Dedifferentiated amniotic fluid mesenchymal stem cell (primary cell): Measurements from ENCODE around the gene HOXA9.

ENCODE experiments used
- DNase-seq: peaks from one replicate; pipeline ENCODE4 v3.0.0-alpha.2; 2016; ENCODE audit errors: extremely low spot score

HOXA9 gene

DNA sequence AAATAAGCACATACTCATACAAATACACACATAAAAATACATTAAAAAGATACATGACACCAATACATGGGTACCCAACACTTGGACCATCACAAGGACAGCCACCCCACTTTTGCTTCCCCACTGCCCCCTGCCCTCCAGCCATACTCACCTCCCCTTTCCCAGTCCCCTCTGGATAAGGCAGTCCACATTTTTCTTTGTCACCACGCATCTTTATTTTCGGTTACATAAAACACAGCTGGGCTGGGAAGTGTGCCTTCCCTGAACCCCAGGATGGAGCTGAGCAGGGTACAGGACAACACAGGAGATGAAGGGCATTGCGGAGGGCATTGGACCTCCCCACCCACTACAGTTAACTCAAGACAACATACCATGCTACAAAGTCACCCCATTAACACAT is 11.8 kb downstream of the HOXA9 start:
- no peak for DNase-seq

DNA sequence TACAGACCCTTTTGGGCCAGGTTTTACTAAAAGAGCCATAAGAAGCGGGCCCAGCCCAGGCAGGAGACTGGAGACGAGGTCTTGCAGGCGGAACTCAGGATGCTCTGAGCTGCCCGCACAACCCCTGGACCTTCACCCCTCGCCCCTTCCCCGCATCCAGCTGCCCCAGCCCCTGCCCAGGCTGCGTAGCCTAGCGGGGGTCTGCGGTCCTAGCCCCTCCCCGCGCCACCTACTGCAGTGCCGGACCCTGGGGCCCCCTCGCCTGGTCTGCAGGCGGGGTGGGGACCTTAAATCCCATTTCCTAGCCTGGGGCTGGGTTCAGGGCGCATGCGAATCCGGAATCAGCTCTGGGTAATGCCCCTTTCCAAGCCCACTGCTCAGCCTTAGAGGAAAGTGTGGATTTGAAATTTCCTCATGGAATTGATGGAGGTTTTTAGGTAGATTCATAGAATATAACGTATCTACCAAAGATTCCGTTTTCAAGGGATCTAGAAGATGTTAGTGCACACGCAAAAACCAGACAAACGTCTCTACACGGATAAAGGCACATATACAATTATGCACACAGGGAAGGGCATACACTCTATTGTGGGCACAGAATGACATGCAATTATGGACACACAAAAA is 12.4 kb downstream of the HOXA9 start:
- DNase-seq = no peak

DNA sequence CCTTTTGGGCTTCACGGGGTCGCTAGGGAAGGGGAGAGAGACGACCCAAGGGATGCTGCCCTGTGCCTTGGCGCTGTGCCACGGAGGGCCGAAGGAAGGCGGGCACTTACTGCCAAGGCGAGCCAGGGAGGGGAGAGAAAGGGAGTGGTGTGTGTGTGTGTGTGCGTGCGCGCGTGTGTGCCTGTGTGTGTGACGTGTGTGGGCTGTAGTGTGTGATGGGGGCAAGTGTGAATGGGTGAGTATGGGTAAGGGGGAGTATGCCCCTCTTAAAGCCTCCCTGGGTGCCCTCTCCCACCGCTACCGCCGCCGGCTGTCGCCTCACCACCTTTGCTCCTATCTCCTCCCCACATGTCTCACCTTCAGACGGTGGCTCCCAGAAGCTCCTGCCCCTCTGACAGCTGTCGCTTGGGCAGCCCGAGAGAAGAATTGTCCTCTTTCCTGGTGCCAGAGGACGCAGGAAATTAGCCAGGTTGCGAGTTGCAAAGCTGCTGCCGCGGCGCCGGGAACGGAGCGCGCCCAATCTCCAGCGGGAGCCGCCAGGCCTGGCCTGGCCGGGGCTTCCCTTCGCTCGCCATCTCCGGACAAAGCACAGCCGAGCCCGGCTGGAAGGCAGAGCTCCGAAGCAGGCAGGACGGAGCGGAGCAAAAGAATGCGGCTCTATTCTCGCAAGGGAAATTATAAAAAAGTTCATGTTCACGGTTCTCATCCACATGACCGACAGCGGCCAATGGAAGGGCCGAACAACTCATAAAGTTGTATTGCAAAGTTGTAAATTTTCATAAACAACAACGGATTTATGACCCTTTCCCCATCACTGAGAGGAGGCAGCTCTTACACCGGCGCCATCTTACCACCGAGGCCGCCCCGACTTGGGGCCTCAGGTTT is 13.2 kb downstream of the HOXA9 start, which contains the start of gene HOXA3:
TSS of gene HOXA3 (minus strand) at position 653 of the 885 bp plus-strand sequence. CDS start 41,943 bp downstream, outside the sequence.
- no peak for DNase-seq

DNA sequence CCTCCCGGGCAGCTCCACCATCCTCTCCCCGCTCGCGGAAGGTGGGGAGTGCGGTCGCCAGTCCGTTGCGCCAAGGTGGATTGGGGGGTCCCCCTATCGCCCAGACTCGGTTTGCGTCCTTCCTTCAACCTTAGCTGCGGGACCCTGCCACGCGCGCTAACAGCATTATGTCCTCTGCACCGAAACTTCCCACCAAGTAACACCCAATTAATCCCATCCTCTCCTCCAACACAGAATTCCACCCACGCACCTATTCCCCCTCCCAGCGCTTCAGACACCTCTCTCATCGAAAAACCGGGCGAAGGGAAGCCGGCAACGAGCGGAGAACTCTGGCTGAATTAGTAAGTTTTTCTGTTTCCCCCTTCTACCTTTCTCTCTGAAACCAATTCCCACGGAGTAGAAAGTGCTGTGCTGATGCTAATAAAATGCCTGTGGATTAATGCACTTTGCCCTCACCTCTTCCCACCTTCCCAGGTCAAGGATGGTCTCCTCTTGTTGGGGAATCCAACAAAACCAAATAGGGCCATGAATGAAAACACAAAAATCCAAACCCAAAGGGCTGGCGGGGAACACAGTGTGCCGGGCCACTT is 13.9 kb downstream of the HOXA9 start:
- DNase-seq = no peak

DNA sequence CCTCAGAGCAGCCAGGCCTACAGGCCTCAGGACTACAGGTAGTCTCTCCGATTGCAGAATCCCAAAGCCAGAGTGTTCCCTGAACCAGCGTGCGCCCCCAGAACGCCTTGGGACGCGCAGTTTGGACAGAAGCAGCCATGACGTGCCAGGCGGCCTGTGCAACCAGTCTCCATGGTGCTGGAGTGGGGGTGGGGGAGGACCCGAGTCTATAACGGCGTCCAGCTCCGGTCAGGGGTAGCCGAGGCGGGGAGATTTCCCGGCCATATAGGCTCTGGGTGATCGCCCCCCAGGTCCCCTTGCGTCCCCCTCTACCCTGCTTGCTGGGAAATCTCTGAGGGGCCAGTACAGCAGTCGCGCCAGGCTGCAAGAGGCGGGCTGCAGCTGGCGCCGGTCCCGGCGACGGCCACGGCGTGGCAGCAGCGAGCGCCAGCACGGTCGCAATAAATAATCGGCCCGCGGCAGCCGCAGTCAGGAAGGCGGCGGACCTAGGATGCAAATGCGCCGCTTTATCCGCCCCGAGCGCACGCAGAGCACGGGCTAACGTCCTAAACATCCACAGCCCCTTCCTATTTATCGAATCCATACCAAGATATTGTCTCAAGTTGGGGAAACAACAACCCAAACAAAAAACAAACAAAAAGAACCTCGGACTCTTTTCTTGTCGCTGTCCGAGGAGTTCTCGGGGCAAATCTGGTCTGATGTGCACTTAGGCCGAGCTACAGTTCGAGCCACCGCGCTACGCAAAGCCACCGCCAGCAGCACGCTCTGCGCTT is 14.6 kb downstream of the HOXA9 start:
- DNase-seq = peak; percentile 48

DNA sequence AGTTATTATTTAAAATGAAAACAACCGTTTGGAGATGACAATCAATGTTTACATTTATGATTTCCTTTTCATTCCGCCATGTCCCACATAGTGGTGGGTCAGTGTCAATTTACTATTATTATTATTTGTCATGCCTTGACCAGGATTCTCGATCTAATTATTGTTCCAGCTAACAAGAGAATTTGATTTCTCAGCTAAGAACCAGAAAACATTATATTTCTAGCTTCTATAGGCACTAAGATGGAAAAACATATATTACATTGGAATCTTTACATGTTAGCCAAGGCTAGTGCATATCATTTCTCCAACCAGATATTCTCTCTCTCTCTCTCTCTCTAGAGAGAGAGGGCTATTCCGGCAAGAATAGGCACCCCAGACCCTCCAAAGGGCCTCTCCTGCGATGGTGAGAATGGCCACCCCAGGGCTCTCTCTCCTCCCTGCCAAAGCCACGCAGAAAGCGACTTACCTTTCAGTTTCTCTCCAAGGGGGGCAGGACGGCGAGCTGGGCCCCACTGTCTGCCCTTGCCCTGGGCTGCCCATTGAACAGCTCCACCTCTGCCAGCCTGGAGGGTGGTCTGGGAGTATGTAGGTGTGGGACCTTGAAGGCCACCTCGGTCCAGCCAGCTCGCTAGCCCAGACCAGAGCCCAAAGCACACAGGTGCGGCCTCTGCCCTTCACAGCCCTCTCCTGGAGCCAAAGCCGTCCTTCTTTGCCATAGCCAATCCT is 15.3 kb downstream of the HOXA9 start:
- DNase-seq = no peak

DNA sequence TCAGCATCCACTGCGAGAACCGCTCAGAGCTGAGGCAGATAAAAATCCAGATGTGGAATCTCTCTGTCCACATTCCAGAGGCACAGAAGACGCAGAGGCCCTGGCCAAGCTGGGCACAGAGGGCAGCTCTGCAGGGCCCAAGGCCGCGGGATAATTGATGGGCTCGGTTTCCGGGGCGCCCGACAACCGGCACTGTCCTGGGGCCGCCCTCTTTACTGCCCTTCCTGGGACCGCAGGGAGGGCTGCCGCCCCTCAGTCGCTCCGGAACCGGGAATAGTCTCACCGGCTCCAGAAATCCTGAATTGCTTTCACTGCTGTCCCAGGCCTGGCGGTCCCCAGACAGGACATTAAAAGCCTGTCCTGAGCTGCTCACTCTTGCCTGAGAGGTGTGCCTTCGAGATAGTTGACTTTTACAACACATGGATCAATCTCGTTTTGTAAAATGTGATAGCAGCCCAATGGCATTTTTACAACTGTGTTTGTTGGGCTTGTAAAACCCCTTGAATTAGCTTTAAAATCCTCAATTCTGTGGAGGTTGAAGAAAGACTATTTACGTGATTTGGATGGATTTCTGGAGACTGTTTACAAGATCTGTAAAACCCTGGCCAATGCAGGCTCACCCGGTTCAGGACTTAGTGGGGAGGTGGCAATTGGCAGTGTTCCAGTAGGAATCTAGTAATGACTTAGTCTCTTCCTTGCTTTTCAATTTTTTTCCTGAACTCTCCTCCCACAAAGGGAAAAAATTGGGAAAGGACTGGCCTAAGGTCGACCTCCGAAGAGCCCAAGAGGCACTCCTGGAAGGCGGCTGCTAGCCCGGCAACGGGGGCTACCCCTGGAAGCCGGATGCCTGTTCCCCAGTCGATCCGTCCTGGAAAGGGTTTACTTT is 16.3 kb downstream of the HOXA9 start:
- no peak for DNase-seq

DNA sequence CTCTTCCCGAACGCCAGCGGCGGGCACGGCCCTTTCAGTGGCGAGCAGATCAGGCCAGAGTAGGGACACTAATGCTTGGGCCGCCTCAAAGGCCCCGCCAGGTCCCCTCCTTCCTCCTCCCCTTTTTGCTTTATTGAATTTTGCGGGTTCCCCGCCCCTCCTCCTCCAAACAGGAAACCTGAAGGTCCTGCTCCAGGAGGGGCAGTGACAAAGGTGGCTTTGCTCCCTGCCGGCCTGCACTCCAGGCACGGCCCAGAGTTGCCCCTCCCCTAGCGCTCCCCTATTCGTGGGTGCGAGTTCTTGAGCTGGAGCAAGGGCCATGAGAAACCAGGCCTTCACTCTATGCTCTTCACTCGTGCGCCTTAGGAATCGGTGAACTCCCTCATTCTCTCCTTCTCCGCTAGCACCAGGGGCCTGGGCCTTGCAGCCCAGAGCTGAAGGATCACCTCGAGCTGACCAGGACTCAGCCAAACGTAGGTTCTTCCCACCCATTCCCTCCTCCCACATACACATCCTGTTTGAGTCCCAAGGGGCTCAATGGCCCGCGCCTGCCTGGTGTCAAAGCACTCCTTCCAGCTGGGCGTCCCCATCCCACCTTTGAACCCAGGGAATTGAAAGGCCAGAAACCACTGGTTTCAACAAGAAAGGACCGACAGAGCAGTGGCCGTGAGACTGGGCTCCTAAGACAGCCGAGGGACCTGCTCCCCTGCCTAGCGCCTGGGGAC is 17.1 kb downstream of the HOXA9 start:
- DNase-seq = no peak

DNA sequence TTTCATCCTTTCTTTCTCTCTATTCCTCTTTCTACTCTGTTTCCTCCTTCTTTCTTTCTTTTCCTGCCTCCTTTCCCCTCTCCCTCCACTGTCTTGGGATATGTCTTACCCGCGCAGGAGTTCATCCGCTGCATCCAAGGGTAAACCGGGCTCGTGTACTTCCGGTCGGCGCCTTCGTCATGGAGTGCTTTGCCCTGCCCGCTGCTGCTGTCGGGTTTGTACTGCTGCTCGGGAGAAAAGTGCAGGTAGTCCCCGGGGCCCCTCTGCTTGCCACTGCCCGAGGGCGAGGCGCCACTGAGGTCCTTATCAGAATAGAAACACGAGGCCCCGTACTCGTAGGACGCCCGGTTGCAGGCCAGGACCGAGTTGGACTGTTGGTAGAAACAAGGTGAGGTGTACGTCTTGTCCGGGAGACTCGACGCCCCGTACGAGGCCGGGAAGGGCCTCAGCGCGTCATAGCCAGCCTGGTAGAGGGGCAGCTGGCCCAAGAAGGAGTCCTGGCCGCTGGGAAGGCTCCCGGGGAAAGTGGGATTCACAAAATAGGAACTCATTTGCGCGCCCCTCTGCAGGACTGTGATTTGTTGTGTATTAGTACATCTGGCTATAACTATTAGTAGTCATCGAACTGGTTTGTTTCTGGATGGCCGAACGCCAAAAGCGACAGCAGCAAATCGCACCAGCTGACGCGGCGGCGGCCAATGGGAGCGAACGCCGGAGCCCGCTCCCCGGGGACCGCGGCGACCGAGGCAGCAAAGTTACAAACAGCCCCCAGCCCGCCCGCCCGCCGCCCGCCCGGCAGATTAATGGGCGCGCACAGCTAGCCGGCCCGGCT is 17.9 kb downstream of the HOXA9 start, which contains the start of gene HOXA6:
TSS of gene HOXA6 (minus strand) at position 576 of the 832 bp plus-strand sequence. CDS start at position 551, 25 bp downstream.
- no peak for DNase-seq

DNA sequence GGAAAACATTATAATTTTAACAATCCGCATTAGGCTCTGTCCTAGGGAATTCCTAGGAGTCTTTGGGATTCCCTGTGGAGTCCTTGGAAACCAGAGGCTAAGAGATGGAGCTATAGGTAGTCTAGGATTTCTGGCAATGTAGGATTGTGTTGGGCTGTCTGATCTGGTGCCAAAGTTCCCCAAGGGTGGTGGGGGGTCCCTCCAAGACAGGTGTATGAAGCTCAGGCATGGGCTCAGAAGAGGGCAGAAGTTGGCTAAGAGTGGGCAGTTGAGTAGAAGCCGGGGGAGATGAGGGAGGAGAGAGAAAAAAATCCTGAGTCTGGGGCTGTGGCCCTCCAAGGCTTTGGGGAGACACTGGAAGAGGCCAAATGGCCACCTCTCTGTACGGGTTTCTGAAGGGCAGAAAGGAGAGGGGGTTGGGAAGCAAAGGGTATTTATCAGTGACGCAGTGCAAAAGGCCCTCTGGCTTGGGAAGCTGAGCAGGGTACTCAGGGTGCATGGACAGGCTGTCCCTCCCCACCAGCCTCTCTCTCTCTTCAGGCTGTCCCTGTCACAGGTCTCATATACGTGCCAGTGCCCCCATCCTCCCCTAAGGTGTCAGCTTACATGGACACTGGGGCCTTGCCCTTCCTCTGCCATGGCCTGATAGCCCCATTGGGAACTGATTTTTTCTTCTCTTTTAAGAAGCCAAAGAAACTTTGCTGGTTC is 18.7 kb downstream of the HOXA9 start:
- no peak for DNase-seq

DNA sequence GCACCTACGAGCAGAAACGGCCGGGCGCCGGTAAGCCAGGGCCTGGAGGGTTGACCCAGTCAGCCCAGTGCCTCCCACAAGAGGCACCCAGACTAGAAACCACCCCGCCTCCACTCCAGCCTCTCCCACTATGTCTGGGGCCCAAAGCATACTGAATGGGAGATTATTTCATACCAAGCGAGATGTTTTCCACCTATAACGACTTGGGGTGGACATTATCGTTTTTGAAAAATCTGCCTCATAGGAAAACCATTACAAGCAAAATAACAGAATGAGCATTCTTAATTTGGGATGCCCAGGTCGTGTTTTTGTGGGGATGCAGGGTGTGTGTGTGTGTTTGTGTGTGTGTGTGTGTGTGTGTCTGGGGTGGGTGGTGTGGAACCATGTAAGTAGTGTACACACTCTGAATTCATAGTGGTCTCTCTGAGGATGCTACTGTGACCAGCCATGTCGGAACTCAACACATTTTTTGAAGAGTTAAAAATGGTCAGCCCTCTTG is 19.4 kb downstream of the HOXA9 start:
- no peak for DNase-seq

DNA sequence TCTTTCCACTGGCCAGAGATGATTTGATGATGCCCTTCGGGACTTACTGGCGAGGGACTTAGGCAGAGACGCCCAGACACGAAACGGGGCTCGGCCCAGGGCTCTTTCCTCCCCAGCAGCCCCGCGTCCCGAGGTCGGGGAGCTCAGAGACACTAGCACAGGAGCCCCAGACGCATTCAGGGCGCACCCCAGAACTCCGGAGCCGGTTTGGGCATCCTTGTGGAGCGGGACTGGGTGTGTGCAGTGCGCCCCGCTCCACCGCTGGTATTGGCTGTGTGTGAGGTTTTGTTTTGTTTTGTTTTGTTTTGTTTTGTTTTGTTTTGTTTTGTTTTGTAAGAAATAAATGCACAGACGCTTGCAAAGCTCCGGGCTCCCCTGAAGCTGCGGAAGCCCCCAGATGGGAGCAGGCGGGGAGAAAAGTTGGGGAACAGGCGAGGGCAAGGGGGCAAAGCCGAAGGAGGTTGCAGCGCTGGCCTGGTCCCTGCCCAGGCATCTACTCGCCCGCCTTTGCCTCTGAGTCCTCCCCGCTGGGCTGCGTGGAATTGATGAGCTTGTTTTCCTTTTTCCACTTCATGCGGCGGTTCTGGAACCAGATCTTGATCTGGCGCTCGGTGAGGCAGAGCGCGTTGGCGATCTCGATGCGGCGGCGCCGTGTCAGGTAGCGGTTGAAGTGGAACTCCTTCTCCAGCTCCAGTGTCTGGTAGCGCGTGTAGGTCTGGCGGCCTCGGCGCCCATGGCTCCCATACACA is 20.0 kb downstream of the HOXA9 start:
- no peak for DNase-seq

DNA sequence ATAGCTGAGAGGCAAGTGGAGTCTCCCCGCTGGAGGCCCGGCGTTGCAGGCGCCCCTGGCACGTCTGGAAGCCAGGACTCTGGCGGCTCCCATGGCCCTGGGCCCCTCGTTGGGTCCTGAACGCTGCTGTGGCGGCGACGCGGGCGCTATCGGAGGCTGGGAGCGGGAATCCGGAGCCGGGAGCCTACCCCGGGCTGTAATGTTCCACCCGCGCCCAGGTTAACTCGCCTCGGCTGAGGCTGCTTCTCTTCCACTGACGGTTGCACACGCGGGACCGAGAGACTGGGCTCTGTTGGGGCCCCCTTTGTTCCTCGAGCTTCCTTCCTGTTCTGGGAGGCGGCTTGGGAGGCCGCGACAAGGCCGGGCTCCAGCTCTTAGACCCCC is 20.6 kb downstream of the HOXA9 start:
- no peak for DNase-seq

DNA sequence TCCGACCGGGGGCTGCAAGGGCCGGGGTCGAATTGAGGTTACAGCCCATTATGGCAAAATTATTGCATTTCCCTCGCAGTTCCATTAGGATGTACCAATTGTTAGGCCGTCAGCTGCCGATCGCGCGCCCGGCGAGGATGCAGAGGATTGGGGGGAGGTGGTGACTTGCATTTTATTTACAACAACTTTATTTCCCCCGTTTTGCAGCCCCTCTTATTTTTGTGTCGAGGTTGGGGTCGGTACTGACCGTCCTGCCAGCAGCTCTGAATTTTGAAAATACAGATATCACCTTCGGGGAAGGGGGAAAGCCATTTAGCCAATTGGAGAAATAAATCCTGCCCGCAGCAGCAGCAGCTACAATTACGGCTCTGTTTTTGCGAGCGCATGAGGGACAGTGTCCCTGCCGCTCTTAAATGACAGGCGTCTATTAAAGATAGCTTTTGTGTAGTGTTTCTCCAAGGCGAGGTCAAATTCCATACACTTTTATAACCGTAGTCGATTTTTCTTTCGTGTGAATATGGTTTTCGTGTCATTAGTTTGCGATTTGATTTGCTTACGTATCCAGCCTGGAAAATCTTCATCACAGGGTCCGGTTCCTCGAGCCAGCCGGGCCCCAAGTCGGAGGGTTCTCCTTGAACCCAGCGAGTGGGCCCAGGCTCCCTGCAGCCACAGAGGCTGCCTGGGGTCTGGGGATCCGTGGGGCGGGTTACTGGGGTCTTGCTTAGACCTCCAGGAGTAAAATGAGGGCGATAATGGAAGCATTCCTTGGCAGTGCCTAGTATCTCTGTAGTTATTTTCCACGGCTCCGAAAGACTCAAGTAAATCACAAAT is 21.2 kb downstream of the HOXA9 start:
- no peak for DNase-seq

DNA sequence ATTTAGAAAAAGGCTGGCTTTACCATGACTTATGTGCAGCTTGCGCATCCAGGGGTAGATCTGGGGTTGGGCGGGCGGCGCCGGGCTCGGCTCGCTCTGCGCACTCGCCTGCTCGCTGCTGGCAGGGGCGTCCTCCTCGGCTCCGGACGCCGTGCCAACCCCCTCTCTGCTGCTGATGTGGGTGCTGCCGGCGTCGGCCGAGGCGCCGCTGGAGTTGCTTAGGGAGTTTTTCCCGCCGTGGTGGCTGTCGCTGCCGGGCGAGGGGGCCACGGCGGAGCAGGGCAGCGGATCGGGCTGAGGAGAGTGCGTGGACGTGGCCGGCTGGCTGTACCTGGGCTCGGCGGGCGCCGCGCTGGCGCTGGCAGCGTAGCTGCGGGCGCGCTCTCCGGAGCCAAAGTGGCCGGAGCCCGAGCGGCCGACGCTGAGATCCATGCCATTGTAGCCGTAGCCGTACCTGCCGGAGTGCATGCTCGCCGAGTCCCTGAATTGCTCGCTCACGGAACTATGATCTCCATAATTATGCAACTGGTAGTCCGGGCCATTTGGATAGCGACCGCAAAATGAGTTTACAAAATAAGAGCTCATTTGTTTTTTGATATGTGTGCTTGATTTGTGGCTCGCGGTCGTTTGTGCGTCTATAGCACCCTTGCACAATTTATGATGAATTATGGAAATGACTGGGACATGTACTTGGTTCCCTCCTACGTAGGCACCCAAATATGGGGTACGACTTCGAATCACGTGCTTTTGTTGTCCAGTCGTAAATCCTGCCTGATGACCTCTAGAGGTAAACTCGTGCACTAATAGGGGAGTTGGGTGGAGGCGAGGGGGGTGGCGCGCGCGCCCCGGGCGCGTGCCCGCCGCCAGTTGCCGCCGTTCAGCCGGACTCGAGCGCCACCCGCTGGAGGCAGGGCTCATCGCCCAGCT is 22.1 kb downstream of the HOXA9 start, which contains the start of gene HOXA5:
TSS of gene HOXA5 (minus strand) at position 659 of the 927 bp plus-strand sequence. CDS start at position 585, 74 bp downstream.
- no peak for DNase-seq
